GM18909 (cell line): ENCODE data around the gene MIXL1.
"Not testable (repeated sequence)": the region's sequence is repeated elsewhere in the genome, so short reads cannot be mapped to it uniquely, and the experiment has no call there.

ENCODE experiments used
- ATAC-seq: cut with Tn5 transposase; IDR thresholded peaks from one replicate; pipeline ENCODE4 v1.9.1; 2021; ENCODE audit warnings: mild to moderate bottlenecking; ENCODE audit not compliant: unreplicated experiment, poor library complexity

The MIXL1 gene

GRCh38 chr1:226272233-226272902, 48.9 kb downstream of the MIXL1 start:
- not testable (repeated sequence) for ATAC-seq

- no peak for ATAC-seq
Observed at GRCh38 chr1:226274138-226274537, 50.7 kb downstream of the MIXL1 start.

- no peak for ATAC-seq
Observed at GRCh38 chr1:226276077-226276682, 52.7 kb downstream of the MIXL1 start.
